Effector memory CD4-positive, alpha-beta T cell (primary cell): ENCODE data around the gene SWAP70.

Experiments used
- DNase-seq, 3 donors: peaks; one replicate each; pipeline ENCODE4 v3.0.0-alpha.2; 2020
- H3K27ac ChIP-seq: 2 replicates; pipeline ENCODE4 v1.7.0; 2013; ENCODE audit warnings: mild to moderate bottlenecking, low read length, moderate library complexity; ENCODE audit not compliant: insufficient read depth, poor library complexity, severe bottlenecking
- H3K27me3 ChIP-seq: replicated peaks from 2 replicates; pipeline ENCODE4 v1.7.0; 2013; ENCODE audit warnings: mild to moderate bottlenecking, low read length; ENCODE audit not compliant: insufficient read depth, control insufficient read depth, poor library complexity, severe bottlenecking
- H3K36me3 ChIP-seq: 2 replicates; pipeline ENCODE4 v1.7.0; 2013; ENCODE audit warnings: mild to moderate bottlenecking, low read length, moderate library complexity; ENCODE audit not compliant: control insufficient read depth, insufficient read depth
- H3K4me1 ChIP-seq: 2 replicates; pipeline ENCODE4 v1.7.0; 2013; ENCODE audit warnings: low read length, mild to moderate bottlenecking; ENCODE audit not compliant: control insufficient read depth, insufficient read depth, poor library complexity, severe bottlenecking
- H3K4me3 ChIP-seq: 2 replicates; pipeline ENCODE4 v1.7.0; 2013; ENCODE audit warnings: low read length, low read depth, mild to moderate bottlenecking; ENCODE audit not compliant: insufficient read depth, poor library complexity, severe bottlenecking
- H3K9me3 ChIP-seq: 2 replicates; pipeline ENCODE4 v1.7.0; 2013; ENCODE audit warnings: mild to moderate bottlenecking, low read length, moderate library complexity; ENCODE audit not compliant: control insufficient read depth

SWAP70 gene

DNA sequence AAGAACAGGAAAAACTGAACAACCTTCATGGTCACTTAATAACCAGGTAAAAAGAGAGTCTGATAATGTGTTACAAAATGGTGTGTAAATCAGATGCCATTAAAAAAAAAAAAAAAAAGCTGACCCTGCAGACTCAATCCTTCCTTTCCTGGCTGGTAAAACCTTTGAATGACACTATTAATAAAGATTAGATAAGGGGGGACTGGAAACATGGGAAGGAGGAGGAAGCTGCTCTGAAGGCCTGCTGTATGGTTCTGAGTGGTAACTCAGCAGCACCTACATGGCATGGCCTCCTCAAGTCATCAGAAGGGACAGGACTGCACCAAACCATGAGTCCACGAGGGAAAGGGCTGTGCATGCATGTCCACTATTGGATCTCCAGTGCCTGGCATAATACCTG is 18.0 kb upstream of the SWAP70 start:
- no peak for DNase-seq
- H3K36me3 ChIP-seq, result no peaks in the 10 kb centered on the region
- H3K4me3 ChIP-seq, result no peak overlapping the region
- H3K27ac ChIP-seq, result no peak overlapping the region
- no peaks in the 10 kb centered on the region for H3K4me1 ChIP-seq
- no peaks in the 10 kb centered on the region for H3K27me3 ChIP-seq
- H3K9me3 ChIP-seq, result no peaks in the 10 kb centered on the region

DNA sequence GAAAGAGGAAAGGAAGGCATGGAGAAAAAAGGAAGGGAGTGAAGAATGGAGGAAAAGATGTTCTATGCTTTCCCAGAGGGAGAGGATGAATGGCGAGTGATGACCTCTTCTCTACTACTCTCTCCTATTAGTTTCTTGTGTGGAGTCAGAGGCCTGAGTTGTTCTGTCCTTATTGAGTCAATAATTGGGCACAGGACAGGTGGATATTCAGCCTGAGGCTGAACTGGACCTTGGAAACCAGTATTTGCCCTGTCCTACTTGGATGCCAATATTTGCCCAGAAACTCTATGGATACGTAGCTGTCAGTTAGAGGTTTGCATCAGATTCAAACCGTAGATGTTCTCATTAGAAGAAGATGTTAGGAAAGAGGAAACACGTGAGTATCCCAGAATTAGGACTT is 17.6 kb upstream of the SWAP70 start:
- Histone ChIP-seq H3K9me3 (no peaks in the 10 kb centered on the region), H3K27me3 (no peaks in the 10 kb centered on the region), H3K4me1 (no peaks in the 10 kb centered on the region), H3K27ac (no peak overlapping the region), H3K4me3 (no peak overlapping the region), H3K36me3 (no peaks in the 10 kb centered on the region)
- DNase-seq, result no peak

DNA sequence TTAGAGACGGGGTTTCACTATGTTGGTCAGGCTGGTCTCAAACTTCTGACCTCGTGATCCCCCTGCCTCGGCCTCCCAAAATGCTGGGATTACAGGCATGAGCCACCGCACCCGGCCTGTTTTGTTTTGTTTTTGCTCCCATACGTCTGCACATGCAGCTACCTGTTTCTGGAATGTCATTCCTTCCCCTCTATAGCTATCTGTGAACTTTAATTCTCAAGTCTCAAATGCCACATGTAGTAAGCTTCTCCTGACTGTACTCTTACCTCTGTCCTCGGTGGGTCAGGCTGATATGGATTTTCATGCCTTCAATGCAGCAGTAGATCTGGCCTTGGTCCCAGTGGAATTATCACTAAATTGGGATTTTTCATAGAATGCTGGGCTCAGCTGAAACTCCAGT is 12.4 kb upstream of the SWAP70 start:
- Histone ChIP-seq H3K27me3 (no peaks in the 10 kb centered on the region), H3K4me1 (no peaks in the 10 kb centered on the region), H3K4me3 (no peak overlapping the region), H3K9me3 (no peaks in the 10 kb centered on the region), H3K36me3 (no peaks in the 10 kb centered on the region), H3K27ac (no peak overlapping the region)
- no peak for DNase-seq

DNA sequence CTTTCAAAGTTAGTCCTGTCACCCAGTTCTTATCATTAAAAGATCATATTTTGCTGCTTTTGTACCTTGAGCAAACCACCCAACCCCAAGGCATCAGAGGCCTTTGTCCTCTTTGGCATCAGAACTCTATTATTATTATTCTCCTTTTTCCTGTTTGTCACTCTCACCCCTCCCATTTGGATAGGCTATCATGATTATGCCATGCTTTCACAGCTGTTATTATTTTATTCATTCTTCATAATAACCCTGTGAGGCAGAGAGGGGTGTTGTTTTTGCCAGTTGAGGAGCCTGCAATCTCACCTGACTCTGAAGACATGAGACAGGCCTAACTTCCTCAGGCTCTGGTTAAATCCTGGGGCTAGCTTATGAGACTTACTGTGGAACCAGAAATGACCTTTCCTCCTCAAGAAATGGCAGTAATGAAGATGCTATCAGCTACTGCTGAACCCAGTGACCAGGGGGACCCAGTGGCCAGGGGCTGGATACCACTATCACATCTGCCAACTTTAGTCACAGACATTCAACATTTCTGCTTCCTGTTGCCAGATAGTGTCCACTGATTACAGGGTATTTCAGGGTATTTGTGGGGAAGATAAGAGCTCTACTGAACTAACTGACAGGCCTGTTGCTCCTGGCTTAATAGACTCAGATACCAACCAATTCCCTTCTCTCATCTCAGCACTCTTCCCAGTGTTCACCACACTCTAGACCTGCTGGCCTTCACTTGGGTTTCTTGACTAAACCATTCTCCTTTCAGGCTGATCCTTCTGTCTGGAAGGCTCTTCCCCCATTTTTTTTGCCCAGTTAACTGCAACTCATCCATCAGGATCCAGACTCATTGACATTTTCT is 11.8 kb upstream of the SWAP70 start:
- Histone ChIP-seq H3K27me3 (no peaks in the 10 kb centered on the region), H3K9me3 (no peaks in the 10 kb centered on the region), H3K4me1 (no peaks in the 10 kb centered on the region), H3K36me3 (no peaks in the 10 kb centered on the region), H3K27ac (no peak overlapping the region), H3K4me3 (no peak overlapping the region)
- DNase-seq, result no peak

DNA sequence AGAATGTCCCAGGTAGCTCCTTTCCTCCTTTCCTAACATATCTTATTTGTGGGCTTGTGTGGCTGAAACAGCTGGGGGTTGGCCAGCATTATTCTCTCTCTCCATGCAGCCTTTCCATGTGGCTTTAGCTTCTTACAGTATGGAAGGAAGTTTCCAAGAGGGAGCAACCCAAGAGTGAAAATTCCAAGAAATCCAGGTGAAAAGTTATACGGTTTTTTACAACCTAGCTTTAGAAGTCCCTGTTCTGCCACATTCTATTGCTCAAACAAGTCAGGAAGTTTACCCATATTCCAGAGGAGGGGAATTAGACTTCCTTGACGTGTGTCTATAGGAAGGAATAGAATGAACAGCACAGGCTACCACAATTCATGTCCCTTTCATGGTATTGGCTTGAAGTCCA is 10.0 kb upstream of the SWAP70 start:
- DNase-seq, result no peak
- no peaks in the 10 kb centered on the region for H3K4me1 ChIP-seq

GRCh38 chr11:9656864-9657263 is 7.0 kb upstream of the SWAP70 start:
- no peaks in the 10 kb centered on the region for H3K4me1 ChIP-seq
- no peak overlapping the region for H3K4me3 ChIP-seq
- no peaks in the 10 kb centered on the region for H3K36me3 ChIP-seq
- no peaks in the 10 kb centered on the region for H3K9me3 ChIP-seq
- no peak for DNase-seq
- no peaks in the 10 kb centered on the region for H3K27me3 ChIP-seq
- H3K27ac ChIP-seq, result no peak overlapping the region

More for the DNA sequence above, 10.0 kb upstream of the SWAP70 start:
- no peaks in the 10 kb centered on the region for H3K27me3 ChIP-seq
- H3K4me3 ChIP-seq, result no peak overlapping the region
- H3K36me3 ChIP-seq, result no peaks in the 10 kb centered on the region
- no peaks in the 10 kb centered on the region for H3K9me3 ChIP-seq
- no peak overlapping the region for H3K27ac ChIP-seq

- Histone ChIP-seq H3K27me3 (no peaks in the 10 kb centered on the region), H3K27ac (no peak overlapping the region), H3K4me1 (no peaks in the 10 kb centered on the region), H3K4me3 (no peak overlapping the region), H3K9me3 (no peaks in the 10 kb centered on the region), H3K36me3 (no peaks in the 10 kb centered on the region)
- DNase-seq, result no peak
These were observed 6.3 kb upstream of the SWAP70 start for GRCh38 chr11:9657531-9657930.

DNA sequence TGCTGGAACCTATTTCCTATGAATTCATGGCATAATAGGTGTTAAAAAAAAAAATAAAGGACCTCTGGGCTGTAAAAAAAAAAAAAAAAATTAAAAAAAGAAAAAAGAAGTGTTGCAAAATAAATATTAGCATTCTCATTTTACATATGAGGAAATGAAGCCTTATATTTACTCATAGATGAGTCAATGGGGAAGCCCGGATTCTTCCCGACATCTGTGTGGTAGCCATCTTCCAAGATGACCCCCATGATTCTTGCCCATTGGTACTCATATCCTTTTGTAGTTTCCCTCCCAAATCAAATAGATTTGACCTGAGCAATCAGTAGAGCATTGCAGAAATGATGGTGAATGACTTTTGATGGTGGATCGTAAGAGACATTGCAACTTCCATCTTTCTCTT is 3.0 kb upstream of the SWAP70 start:
- Histone ChIP-seq H3K4me1 (peaks cover 8% of the 10 kb centered on the region), H3K36me3 (no peaks in the 10 kb centered on the region), H3K27me3 (no peaks in the 10 kb centered on the region), H3K4me3 (no peak overlapping the region), H3K27ac (no peak overlapping the region), H3K9me3 (no peaks in the 10 kb centered on the region)
- no peak for DNase-seq

- no peaks in the 10 kb centered on the region for H3K9me3 ChIP-seq
- H3K4me3 ChIP-seq, result no peak overlapping the region
- H3K27me3 ChIP-seq, result no peaks in the 10 kb centered on the region
- no peak overlapping the region for H3K27ac ChIP-seq
- DNase-seq, result no peak
- H3K4me1 ChIP-seq, result peaks cover 8% of the 10 kb centered on the region
- H3K36me3 ChIP-seq, result no peaks in the 10 kb centered on the region
These were observed 1.6 kb upstream of the SWAP70 start for GRCh38 chr11:9662273-9662672.

DNA sequence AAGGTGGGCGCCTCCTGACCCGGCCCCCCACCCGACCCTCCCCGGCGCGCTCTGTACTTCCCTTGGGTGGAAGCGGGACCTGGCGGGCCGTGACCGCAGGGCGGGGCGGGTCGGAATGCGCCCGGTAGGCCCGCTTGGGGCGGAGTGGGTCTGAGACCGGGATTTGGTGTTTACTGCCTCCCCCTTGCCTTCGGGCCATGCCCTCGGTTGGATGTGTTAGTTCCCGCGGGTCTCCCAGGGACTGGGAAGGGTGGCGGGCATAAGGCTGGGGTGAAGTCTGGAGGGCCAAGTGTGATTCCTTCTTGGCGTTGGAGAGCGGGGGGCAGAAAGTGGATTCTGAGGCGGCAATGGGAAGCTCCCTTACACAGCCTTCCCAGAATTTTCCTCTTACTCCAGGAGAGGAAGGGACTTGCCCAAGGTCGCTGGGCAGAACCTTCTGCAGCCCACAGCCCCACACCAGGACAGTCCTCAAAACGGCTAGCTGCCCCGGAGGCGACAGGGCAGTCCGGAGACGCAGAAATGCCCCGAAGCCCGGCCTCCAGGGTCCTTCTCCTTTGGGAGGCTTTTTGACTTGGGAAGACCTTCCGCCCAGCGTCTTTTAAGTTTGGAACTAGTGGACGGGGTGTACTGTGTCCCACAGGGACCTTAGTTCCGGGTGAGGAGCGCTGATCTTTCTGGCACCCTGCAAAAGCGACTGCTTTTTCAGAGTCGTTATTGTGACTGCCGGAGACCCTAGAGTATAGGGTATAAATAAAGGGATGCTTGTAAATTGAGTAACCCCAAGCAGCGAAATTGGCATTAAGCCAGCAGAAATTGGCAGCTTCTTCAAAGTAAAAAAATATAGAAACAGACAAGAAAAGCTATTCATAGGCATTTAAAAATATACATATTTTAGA is 647 bp downstream of the SWAP70 start:
- Histone ChIP-seq H3K4me3 (peak overlapping the region; percentile 73), H3K4me1 (peaks cover 8% of the 10 kb centered on the region), H3K36me3 (no peaks in the 10 kb centered on the region), H3K27ac (peak overlapping the region; percentile 39), H3K27me3 (no peaks in the 10 kb centered on the region), H3K9me3 (no peaks in the 10 kb centered on the region)
- DNase-seq, result no peak
